HG03139 (cell line): ENCODE measurements around the gene CAMK2D.
A peak's percentile ranks its signal among the peaks of the same experiment; 100 is the strongest.
"Not testable (repeated sequence)": the region's sequence is repeated elsewhere in the genome, so short reads cannot be mapped to it uniquely, and the experiment has no call there.

Experiments used
- ATAC-seq: cut with Tn5 transposase; IDR thresholded peaks from one replicate; pipeline ENCODE4 v1.9.1; 2021; ENCODE audit not compliant: unreplicated experiment

CAMK2D gene

GRCh38 chr4:113763923-113764322 is 2.4 kb upstream of the CAMK2D start:
- not testable (repeated sequence) for ATAC-seq

- no peak for ATAC-seq
These were observed 1.4 kb upstream of the CAMK2D start for GRCh38 chr4:113763029-113763285.

- ATAC-seq: peak; percentile 52
These were observed 869 bp upstream of the CAMK2D start for GRCh38 chr4:113762186-113763028.

- ATAC-seq: peak; percentile 22
These were observed 531 bp downstream of the CAMK2D start for GRCh38 chr4:113760795-113761619.

GRCh38 chr4:113760094-113760794 is 1.3 kb downstream of the CAMK2D start:
- ATAC-seq: no peak

- no peak for ATAC-seq
These were observed 1.8 kb downstream of the CAMK2D start for GRCh38 chr4:113759696-113760093.

- no peak for ATAC-seq
These were observed 3.2 kb downstream of the CAMK2D start for GRCh38 chr4:113758372-113758771.

GRCh38 chr4:113757486-113757885 is 4.1 kb downstream of the CAMK2D start:
- no peak for ATAC-seq

GRCh38 chr4:113756005-113756410 is 5.5 kb downstream of the CAMK2D start:
- peak; percentile 81 for ATAC-seq

GRCh38 chr4:113750734-113751133 is 10.8 kb downstream of the CAMK2D start:
- no peak for ATAC-seq

- ATAC-seq: no peak
These were observed 11.2 kb downstream of the CAMK2D start for GRCh38 chr4:113750296-113750695.

- no peak for ATAC-seq
These were observed 12.4 kb downstream of the CAMK2D start for GRCh38 chr4:113749178-113749577.

- ATAC-seq: no peak
These were observed 13.6 kb downstream of the CAMK2D start for GRCh38 chr4:113747949-113748348.

GRCh38 chr4:113745711-113746110 is 15.8 kb downstream of the CAMK2D start:
- no peak for ATAC-seq

GRCh38 chr4:113744667-113745240 is 16.8 kb downstream of the CAMK2D start:
- ATAC-seq: no peak

GRCh38 chr4:113743690-113744089 is 17.8 kb downstream of the CAMK2D start:
- no peak for ATAC-seq

- ATAC-seq: no peak
These were observed 18.9 kb downstream of the CAMK2D start for GRCh38 chr4:113742643-113743042.

GRCh38 chr4:113741956-113742355 is 19.6 kb downstream of the CAMK2D start:
- no peak for ATAC-seq

- no peak for ATAC-seq
These were observed 20.6 kb downstream of the CAMK2D start for GRCh38 chr4:113740857-113741379.

GRCh38 chr4:113739197-113739596 is 22.3 kb downstream of the CAMK2D start:
- ATAC-seq: no peak

- no peak for ATAC-seq
These were observed 23.3 kb downstream of the CAMK2D start for GRCh38 chr4:113738251-113738650.
